ENCODE measurements around the gene FYB1. TPM values are rescaled to one million over a fixed set of nuclear protein-coding genes. Genes with fewer than 3 reads are reported as not detected.

The FYB1 gene
- total RNA-seq, 1 experiment from 2014 or later: not detected

Other genes with a start within 250 kb of the FYB1 start
- 10.7 and 13.1 TPM in 2 replicates for gene RICTOR, start 145.2 kb downstream of the FYB1 start, total RNA-seq (2014; rRNA removed; shearing (Covaris generic))
- gene C9, start 144.9 kb upstream of the FYB1 start, total RNA-seq (2014; rRNA removed; shearing (Covaris generic)): not detected in 2 replicates
- gene DAB2, start 205.4 kb upstream of the FYB1 start, total RNA-seq (2014; rRNA removed; shearing (Covaris generic)): 8.3 and 10.3 TPM in 2 replicates